Measurements from ENCODE around the gene ELOA2.
"Not testable (repeated sequence)": the region's sequence is repeated elsewhere in the genome, so short reads cannot be mapped to it uniquely, and the experiment has no call there.

The ELOA2 gene

GRCh38 chr18:47020757-47021156 is 14.7 kb downstream of the ELOA2 start:
- DNase-seq: not testable (repeated sequence)

GRCh38 chr18:47019870-47020269 is 15.6 kb downstream of the ELOA2 start:
- not testable (repeated sequence) for DNase-seq

Data from activated T-cell treated with anti-CD3 and anti-CD28 coated beads, Interleukin-2, amount 50 U/mL, for 1 hour (primary cell).